Measurements from ENCODE around the gene UBE2Q2.
"Not testable (repeated sequence)": the region's sequence is repeated elsewhere in the genome, so short reads cannot be mapped to it uniquely, and the experiment has no call there.

UBE2Q2 gene

DNA sequence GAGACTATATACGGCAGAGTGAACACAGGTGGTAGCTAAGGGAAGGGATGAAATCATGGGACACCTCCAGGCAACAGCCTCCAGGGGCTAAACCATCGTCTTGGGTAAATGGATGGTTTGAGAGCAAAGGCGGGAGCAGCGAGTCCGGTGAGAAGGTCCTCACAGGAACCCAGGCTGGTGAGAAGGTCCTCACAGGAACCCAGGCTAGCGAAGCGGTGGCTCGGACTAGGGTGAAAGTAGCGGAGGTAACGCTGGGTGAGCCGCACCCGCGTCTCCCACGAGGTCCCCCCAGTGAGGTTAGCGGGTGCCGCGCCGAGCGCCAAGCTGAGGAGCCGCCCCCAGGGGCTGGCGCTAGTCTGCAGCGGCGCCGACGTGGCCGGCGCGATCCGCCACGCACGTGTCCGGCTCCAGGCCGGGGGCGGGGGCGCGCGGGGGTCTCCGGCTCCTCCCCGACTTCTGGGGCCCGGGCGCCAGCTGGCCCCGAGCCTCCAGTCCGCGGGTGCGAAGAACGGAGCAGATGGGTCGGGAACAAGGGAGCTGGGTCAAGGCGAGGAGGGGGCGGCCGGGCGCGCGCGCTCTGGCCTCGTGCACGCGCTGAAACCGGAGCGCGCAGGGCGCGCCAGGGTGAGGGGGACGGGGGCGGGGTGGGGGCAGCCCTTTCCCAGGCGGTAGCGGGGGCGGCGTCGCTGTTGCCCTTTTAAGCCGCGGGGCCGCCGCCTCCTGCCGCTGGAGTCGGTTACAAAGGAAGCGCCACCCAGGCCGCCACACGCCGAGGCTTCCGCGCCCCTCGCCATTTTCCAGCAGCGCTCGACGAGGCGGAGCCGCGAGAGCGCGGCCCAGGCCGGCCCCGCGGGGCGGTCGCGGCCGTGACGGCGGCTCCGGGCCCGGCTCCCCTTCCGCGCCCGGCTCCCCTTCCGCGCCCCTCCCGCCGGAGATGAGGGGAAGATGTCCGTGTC is at the start of gene UBE2Q2:
TSS of gene UBE2Q2 (plus strand) at position 726 of the 956 bp plus-strand sequence. CDS start at position 946, 220 bp downstream.
- DNase-seq (ENCODE audit: low spot score), result peak; percentile 71

DNA sequence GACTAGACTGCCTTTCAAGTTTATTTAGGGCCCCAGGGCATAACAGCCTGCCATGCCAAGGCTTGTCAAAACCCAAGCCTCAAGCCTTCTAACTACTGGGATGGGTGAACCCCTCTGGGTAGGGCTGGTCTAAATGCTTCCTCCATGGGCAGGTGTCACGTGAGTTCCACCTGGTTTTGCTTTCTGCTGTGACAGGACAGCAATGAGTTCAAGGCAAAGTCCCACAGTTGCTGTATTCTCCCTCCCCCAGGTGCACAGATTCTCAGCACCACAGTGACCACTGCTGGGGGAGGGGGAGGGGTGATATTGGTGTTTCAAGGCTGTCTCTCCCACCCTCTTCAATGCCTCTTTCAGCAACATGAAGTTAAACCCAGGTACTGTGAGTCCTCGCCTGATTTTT is 46.9 kb upstream of the UBE2Q2 start:
- DNase-seq (ENCODE audit: low spot score), result no peak

DNA sequence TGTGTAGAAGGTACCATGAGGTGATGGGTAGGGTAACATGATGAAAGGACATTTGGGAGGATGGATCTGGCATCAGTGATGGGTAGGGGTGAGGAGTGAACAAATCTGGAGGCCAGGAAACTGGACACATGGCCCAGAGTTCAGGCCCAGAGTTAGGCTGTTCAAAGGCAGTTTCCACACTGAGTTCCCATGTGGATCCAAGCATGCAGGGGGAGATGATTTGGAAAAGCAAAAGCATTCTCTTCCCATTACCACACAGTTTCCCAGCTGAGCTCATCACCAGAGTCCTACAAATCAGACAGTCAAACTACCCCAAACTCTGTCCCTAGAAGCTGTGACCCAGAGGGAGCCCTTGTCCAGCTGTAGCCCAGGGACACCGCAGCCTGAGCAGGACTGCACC is 46.1 kb upstream of the UBE2Q2 start:
- DNase-seq (ENCODE audit: low spot score), result not testable (repeated sequence)

DNA sequence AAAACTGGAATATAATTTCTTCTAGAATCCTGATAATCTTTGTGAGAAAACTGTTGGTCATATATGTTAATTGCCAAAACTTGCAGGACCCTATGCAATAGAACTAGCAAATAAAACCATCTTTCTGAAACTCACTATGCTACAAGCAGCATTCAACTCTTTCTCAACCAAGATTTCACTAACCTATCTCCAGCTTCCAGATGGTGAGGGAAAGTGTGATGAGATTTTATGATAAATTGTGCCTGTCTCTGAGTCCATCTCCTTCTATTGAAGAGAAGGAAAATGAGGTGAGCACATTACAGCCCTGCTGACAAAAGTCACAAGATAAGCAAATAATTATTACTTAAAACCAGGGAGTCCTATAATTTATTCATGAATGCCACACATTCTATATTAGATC is 44.1 kb upstream of the UBE2Q2 start:
- DNase-seq (ENCODE audit: low spot score), result no peak

GRCh38 chr15:75800409-75800808 is 42.8 kb upstream of the UBE2Q2 start:
- not testable (repeated sequence) for DNase-seq (ENCODE audit: low spot score)

DNA sequence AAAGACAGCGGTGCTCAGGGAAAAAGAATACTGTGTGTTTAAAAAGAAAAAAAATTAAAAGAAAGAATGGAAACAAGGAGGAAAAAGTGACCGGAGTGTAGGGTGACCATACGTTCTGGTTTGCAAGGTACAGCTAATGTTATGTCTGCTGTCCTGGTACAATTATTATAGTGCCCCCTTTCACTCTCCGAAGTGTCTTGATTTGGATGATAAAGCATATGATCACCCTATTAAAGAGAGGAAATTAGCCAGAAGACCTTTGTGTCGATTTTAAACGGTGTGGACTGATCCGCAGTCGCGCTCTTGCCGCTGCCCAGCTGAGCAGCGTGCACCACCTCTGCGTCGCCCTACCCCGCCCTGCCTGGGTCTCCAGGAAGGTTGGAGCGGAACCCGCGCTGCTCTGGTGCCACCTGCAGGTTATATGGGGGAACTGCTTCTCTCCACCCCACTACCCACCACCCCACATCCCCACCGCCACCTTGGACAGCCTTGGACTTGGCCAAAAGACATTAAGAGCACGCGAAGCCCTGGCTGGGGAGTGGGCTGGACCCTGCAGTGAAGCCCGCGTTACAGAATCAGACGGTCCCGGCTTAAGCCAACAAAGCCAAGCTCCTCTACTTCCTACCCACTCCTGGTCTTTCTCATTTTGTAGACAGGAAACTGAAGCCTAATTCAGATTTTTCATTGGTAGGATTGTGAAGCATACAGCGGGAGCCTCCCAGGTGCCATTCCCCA is 41.2 kb upstream of the UBE2Q2 start:
- DNase-seq (ENCODE audit: low spot score), result peak; percentile 77

GRCh38 chr15:75807486-75807885 is 35.8 kb upstream of the UBE2Q2 start:
- DNase-seq (ENCODE audit: low spot score), result not testable (repeated sequence)

DNA sequence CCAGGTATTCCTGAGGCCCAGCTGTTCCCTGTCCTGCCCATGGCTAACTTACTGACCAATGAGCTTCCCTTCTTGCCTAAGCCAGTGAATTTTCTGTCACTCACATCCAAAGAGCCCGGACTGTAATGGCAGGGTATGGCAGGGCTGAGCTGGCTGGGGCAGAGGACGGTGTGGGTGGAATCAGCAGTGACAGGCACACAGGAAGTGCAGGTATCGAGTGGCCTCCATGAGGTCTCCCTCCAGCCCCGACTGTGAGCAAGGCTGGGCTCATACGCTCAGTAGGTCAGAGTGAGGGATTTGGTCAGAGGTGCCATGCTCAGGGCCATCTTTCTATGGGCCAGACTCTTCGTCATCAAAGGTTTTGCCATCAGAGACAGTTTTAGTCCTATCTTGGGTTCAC is 35.2 kb upstream of the UBE2Q2 start:
- DNase-seq (ENCODE audit: low spot score), result not testable (repeated sequence)

- DNase-seq (ENCODE audit: low spot score), result no peak
Measured at GRCh38 chr15:75808563-75808962, 34.7 kb upstream of the UBE2Q2 start.

- DNase-seq (ENCODE audit: low spot score), result peak; percentile 11
Measured at GRCh38 chr15:75809986-75810750, 33.1 kb upstream of the UBE2Q2 start.

GRCh38 chr15:75810874-75811498 is 32.3 kb upstream of the UBE2Q2 start:
- no peak for DNase-seq (ENCODE audit: low spot score)

DNA sequence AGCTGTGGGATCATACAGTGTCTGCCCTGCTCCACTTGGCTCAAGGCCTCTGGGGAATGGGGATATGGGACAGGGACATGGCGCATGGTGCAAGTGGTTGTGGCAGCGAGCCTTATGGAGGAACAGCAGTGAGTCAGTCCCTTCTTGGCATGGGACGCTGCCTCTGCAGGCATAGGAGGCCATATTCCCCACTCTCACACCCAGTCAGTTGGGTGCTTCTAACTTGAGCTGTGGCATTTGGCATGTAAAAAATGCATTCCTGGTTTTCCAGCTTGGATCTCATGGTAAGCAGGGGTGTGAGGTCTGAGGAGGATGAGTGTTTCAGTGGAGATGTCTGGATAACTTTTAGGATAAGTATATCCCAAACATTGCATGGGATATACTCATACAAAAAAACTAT is 31.6 kb upstream of the UBE2Q2 start:
- no peak for DNase-seq (ENCODE audit: low spot score)

DNA sequence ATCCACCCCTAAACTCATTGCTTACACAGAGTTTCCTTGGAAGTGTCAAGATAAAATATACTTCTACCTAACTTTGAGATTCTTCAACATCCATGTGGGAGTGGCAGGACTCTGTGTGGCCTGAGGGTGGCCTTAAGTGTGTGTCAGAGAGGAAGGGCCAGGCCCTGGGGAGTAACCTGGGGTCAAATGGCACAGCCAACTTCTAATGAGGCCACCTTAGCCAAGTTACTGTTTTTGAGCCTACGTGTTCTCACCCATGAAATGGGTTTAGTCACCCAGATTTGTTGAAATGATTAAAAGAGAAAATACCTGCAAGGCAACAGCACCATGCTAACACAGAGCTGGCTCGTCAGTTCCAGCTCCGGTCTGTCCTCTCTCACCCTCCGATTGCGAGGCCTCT is 28.5 kb upstream of the UBE2Q2 start:
- no peak for DNase-seq (ENCODE audit: low spot score)

- no peak for DNase-seq (ENCODE audit: low spot score)
Measured at GRCh38 chr15:75815811-75816719, 27.2 kb upstream of the UBE2Q2 start.

DNA sequence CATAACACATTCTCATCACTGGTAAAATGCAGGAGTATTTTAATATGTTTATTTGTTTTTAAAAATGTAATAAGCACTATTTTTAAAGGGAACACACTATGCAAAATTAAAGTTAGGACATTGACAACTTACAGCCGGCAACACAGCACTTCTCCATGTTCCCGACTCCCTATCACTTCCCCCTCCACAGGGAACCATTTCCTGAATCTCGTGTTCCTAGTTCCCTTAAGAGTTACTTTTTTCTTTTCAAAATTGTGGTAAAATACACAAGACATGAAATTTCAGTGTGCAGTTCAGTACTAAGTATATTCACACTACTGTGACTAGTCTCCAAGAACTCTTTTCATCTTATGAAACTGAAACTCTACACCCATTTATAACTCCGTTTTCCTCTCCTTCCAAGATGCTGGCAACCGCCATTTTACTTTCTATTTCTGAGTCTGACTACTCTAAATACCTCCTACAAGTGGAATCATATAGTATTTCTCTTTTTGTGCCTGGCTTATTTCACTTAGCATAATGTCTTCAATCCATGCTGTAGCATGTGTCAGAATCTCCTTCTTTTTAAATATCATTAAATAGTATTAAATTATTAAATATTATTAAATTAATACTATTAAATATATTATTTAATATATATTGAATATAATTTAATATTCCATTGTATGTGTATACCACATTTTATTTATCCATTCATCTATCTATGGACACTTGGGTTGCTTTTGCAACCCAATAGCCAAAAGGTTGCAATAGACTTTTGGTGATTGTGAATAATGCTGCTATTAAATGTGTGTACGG is 25.9 kb upstream of the UBE2Q2 start:
- DNase-seq (ENCODE audit: low spot score), result no peak

GRCh38 chr15:75820206-75820605 is 23.0 kb upstream of the UBE2Q2 start:
- no peak for DNase-seq (ENCODE audit: low spot score)

- no peak for DNase-seq (ENCODE audit: low spot score)
Measured at GRCh38 chr15:75821786-75822345, 21.4 kb upstream of the UBE2Q2 start.

DNA sequence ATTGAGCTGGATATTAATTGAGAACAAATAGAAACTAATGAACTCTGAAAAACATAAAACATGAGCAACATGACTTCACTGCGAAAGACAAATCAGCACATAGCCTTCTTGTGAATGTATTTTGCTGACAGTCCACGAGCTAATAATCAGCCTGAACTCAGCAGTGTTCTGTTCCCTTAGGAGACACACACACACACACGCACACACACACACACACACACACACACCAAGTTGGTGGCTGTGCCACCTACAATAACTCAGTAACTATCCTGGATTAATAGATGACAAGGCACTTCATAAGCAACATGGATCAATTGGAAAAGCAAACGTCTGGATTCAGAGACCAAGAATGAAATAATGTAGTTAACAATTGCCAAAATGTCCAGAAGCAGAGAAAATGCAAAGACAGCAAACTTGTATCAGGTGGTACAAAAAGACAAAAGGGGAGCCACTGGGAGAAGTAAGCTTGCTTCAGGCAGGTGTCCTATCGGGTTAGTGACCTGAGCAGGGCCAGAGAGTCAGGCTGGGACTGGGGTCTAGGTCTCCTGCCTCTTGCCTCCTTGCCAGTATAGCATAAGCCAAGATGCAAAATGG is 20.5 kb upstream of the UBE2Q2 start:
- no peak for DNase-seq (ENCODE audit: low spot score)
